Thyroid gland (tissue), 4 donors: ENCODE results near the gene ARRDC2.

Experiments
- POLR2A ChIP-seq, 2 donors: fragments of 450-650 bp; IDR thresholded peaks; one replicate each; pipeline ENCODE4 v1.6.1; 2017; ENCODE audit warnings: antibody characterized with exemption in 2 of 2, mild to moderate bottlenecking in 2 of 2, moderate library complexity in 1 of 2
- TF ChIP-seq, protein P1 (sequence below), 6 experiments: fragments of 200-600 bp in 3 of 6; fragments of 450-650 bp in 3 of 6; sonication (generic) in 3 of 6; IDR thresholded peaks; one replicate each; pipeline ENCODE4 v1.5.1; 2016 to 2019; ENCODE audit warnings: antibody characterized with exemption in 6 of 6, mild to moderate bottlenecking in 2 of 6, inconsistent platforms in 1 of 6, moderate library complexity in 1 of 6

- TF ChIP-seq, protein P1, sequence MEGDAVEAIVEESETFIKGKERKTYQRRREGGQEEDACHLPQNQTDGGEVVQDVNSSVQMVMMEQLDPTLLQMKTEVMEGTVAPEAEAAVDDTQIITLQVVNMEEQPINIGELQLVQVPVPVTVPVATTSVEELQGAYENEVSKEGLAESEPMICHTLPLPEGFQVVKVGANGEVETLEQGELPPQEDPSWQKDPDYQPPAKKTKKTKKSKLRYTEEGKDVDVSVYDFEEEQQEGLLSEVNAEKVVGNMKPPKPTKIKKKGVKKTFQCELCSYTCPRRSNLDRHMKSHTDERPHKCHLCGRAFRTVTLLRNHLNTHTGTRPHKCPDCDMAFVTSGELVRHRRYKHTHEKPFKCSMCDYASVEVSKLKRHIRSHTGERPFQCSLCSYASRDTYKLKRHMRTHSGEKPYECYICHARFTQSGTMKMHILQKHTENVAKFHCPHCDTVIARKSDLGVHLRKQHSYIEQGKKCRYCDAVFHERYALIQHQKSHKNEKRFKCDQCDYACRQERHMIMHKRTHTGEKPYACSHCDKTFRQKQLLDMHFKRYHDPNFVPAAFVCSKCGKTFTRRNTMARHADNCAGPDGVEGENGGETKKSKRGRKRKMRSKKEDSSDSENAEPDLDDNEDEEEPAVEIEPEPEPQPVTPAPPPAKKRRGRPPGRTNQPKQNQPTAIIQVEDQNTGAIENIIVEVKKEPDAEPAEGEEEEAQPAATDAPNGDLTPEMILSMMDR (IDR thresholded peaks at IDR 0.05): no peak
- TF ChIP-seq POLR2A (IDR thresholded peaks at IDR 0.05): no peak
Observed at GRCh38 chr19:18021121-18021755, 13.3 kb downstream of the ARRDC2 start.
